Measurements from ENCODE around the gene CFAP161.

Gene CFAP161

GRCh38 chr15:81197255-81197630, 63.2 kb downstream of the CFAP161 start:
- Histone ChIP-seq H3K36me3 (ENCODE audit: insufficient read depth, low read length) (no peaks in the 10 kb centered on the region), H3K9me3 (ENCODE audit: insufficient read depth, low read length, severe bottlenecking) (no peaks in the 10 kb centered on the region), H3K4me1 (ENCODE audit: insufficient read depth, low read length) (no peaks in the 10 kb centered on the region), H2AFZ (ENCODE audit: low read depth, low read length) (no peak overlapping the region), H3K79me2 (ENCODE audit: insufficient read depth, low read length) (no peaks in the 10 kb centered on the region), H4K20me1 (ENCODE audit: insufficient read depth, low read length) (no peaks in the 10 kb centered on the region), H3K4me3 (ENCODE audit: low read depth in 1 of 2, low read length in 2 of 2) (no peak overlapping the region), H3K27me3 (ENCODE audit: insufficient read depth, low read length, poor library complexity) (peaks cover 4% of the 10 kb centered on the region), H3K4me2 (ENCODE audit: insufficient read depth, low read length) (no peak overlapping the region), H3K27ac (ENCODE audit: low read length) (no peak overlapping the region), H3K9ac (ENCODE audit: low read depth, low read length) (no peak overlapping the region)
- ATAC-seq (ENCODE audit: insufficient read depth, low read depth), result no peak
- DNase-seq, result no peak
- no peak for TF ChIP-seq CTCF (IDR thresholded peaks at IDR 0.05; ENCODE audit: borderline replicate concordance, extremely low read depth, low read length, poor library complexity, severe bottlenecking)
- TF ChIP-seq EZH2 (IDR thresholded peaks at IDR 0.05; ENCODE audit: borderline replicate concordance, low read depth, low read length, severe bottlenecking), result no peak

GRCh38 chr15:81197688-81198281, 63.7 kb downstream of the CFAP161 start:
- H3K27me3 ChIP-seq (ENCODE audit: insufficient read depth, low read length, poor library complexity), result peaks cover 3% of the 10 kb centered on the region
- no peak overlapping the region for H3K4me2 ChIP-seq (ENCODE audit: insufficient read depth, low read length)
- no peaks in the 10 kb centered on the region for H3K79me2 ChIP-seq (ENCODE audit: insufficient read depth, low read length)
- H4K20me1 ChIP-seq (ENCODE audit: insufficient read depth, low read length), result no peaks in the 10 kb centered on the region
- H3K9me3 ChIP-seq (ENCODE audit: insufficient read depth, low read length, severe bottlenecking), result no peaks in the 10 kb centered on the region
- TF ChIP-seq CTCF (IDR thresholded peaks at IDR 0.05; ENCODE audit: borderline replicate concordance, extremely low read depth, low read length, poor library complexity, severe bottlenecking) (no peak), EZH2 (IDR thresholded peaks at IDR 0.05; ENCODE audit: borderline replicate concordance, low read depth, low read length, severe bottlenecking) (no peak)
- H3K4me1 ChIP-seq (ENCODE audit: insufficient read depth, low read length), result no peaks in the 10 kb centered on the region
- DNase-seq (no peak), ATAC-seq (ENCODE audit: insufficient read depth, low read depth) (no peak)
- H3K9ac ChIP-seq (ENCODE audit: low read depth, low read length), result no peak overlapping the region
- H2AFZ ChIP-seq (ENCODE audit: low read depth, low read length), result no peak overlapping the region
- H3K4me3 ChIP-seq (ENCODE audit: low read depth in 1 of 2, low read length in 2 of 2), result no peak overlapping the region
- no peak overlapping the region for H3K27ac ChIP-seq (ENCODE audit: low read length)
- no peaks in the 10 kb centered on the region for H3K36me3 ChIP-seq (ENCODE audit: insufficient read depth, low read length)
